Activated T-cell treated with anti-CD3 and anti-CD28 coated beads for 4 hours (primary cell): ENCODE data around the gene BCAR1.
"Not testable (repeated sequence)": the region's sequence is repeated elsewhere in the genome, so short reads cannot be mapped to it uniquely, and the experiment has no call there.

ENCODE experiments used
- DNase-seq: peaks from one replicate; pipeline ENCODE4 v3.0.0-alpha.2; 2020

Gene BCAR1

GRCh38 chr16:75254359-75254837 is 3.0 kb upstream of the BCAR1 start:
- no peak for DNase-seq

DNA sequence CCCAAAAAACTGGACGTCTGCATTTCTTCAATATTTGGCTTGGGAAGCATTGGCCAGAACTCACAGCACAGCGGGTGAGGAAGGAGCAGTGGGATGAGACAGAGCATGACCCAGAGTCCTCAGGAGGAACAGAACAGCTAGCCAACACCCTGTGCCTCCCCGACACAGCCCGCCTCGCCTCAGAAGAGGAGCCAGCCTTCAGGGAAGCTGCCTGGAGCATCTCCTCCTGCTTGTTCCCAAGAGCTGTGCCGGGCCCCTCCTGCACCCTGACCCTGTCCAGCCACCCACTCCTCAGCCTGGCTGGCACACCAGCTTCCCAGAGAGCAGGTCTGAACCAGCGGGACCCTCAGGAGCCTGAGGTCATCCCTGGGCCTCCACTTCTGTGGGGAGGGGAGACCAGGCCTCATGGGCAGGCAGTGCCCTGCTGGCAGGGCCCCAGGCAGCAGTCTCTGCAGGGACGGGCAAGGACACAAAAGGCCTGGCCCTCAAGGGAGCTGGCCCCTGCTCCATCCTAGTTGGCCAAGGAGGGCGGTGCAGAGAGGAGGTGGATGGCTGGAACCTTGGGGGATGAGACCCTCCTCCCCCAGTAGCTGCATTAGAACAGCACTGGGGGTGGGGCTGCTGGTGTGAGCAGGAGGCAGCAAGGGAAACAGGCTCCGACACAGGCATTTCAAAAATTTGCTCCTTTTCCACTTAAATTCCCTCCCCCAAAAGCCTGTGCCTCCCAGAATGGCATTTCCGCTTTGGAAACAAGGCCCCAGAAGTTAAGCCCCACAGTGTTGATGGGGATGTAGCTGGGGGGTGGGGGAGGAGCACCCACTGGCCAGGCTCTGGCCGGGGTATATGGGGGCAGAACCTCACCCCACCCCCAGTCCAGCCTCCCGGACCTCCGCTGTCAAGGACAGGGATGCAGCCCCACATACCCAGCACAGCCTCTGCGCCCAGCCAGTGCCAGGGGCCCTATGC is 1.8 kb upstream of the BCAR1 start:
- DNase-seq = no peak

- DNase-seq = no peak
Observed at GRCh38 chr16:75252049-75252864, 833 bp upstream of the BCAR1 start.

- DNase-seq = no peak
Observed at GRCh38 chr16:75250809-75251279, 580 bp downstream of the BCAR1 start.

GRCh38 chr16:75250089-75250808 is 1.2 kb downstream of the BCAR1 start:
- no peak for DNase-seq

DNA sequence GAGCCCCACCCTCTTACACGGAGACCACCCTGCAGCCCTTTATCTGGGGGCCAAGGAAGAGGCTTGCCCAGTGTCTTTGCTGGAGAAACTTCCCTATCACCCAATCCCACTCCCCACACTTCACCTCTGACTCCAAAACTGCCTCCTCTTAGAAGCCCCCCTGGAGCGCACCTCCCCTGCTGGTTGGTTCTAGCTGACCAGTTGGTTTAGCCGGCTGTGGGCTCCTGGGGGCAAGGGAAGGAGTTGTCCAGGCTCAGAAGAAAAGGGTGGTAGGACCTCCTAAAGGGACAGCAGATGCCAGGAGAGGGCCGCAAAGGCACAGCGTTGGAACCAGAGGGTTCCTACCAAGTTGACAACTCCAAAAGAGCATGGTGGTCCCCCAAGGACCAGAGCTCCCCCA is 2.0 kb downstream of the BCAR1 start:
- DNase-seq = no peak

DNA sequence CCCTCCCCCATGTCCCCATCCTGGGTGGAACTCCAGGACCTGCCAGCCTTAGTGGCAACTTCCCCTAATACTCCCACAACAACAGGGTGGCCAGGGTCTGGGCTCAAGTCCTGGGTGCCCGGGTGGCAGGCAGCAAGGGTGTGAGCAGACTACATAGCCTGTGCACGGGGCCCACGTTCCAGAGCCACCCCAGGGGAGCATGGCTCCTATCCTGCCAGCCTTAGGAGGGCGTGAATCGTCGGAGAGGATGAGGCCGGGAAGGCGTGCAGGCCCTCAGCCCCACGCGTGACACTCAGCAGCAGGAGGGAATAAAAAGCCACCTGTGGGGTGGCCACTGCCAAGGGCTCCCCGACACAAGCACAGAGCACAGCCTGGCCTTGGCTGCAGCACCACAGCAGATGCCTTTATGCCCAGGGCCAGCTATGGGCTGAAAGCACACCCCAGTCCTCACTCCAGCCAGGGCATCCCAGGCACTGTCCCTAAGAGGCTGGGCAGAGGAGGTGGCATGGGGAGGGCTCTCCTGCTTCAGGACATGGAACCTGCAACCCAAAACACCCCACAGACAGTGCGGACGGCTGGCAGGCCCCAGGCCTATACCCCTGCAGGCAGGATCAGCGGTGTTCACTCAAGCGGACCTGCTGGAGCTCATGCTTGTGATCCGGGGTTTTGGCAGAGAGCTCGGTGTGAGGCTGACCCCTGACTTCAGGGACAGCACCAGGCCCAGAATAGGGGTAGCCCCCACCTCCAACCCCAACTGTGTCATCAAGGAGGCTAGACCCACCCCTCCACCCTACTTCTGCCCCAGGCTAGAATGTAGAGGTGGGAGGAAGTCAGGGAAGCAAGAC is 2.7 kb downstream of the BCAR1 start:
- DNase-seq = no peak

- no peak for DNase-seq
Observed at GRCh38 chr16:75248142-75248535, 3.3 kb downstream of the BCAR1 start.

DNA sequence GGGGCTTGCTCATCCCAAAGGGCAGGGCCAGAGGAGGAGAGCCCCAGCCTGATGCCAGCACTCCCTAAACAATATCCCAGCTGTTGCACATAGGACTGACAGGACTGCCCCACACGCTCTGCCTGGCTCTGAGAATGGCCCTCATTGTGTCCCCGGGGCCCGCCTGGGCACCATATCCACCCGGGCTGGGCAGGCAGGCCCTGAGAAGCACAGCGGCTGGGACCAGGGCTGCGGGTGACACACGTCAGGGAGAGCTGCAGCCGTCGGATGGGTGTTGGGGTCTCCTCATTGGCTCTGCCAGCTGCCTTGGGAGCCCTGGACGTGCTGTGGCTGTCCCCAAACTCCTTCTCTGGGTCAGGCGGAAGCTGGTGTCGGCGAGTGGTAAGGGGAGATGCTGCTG is 4.2 kb downstream of the BCAR1 start:
- no peak for DNase-seq

GRCh38 chr16:75246504-75247205 is 4.8 kb downstream of the BCAR1 start:
- no peak for DNase-seq

DNA sequence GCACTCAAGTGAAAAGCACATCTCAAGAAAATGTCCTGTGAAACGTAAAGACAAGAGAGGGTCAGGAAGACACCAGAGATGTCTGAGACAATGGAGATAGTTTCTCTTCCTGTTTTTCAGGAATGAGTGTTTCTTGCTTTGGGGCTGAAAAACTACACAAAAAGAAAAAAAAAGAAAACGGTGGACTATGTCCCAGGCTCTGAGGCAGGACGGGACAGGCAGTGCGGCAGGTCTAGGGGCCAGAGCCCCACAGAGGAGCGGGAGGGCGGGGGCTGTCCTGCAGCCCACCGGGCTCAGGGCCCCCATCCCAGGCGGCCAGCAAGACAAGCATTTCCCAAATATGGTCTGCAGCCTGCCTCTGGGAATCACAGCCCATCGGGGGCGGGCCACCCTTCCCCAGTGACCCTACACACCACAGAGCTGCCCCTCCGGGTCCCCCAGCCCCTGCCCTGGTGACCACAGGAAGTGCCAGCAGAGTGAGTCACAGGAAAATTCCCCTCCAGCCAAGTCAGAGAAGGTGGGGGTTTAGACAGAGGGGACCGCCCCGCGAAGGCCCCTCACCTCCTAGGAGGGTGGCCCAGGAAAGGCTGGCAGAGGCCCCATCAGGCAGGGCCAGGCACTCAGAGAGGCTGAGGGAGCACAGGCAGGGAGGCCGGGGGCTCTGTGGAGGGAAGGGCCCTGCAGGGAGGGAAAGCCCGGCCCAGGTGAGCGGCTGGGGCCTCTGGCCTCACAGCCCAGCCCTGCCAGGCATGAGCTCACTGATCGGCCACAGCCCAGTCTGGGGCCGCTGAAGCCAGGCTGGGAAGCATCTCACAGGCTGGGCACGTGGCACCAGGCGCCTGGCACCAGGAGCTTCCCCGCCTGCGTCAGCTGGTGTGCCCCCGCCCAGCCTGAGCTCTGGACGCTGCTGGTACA is 6.3 kb downstream of the BCAR1 start:
- no peak for DNase-seq

GRCh38 chr16:75244225-75244809 is 7.1 kb downstream of the BCAR1 start:
- DNase-seq = no peak

DNA sequence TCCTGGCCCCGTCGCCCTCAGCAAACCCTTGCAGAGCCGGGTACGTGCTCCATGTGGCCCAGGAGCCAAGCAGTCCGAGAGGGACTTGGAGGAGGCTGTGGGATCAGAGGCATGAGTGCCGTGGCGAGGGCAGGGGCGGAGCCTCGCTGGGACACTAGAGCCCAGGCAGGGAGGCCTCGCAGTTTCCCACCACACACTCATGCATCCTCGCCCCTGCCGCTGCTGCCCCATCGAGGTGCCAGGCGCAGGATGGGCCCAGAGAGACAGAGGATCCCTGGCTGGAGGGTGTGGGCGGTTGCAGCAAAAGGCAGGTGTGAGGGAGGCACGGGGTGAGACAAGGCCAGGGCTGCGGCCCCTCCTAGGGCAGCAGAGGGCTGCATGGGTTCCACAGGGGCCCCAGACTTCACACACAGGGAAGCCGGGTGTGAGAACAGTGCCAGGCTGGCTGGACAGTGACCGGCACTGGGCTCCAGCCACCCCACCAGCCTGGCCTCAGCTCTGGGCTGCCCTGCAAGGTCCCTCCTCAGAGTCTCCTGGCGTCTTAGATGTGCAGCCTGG is 7.7 kb downstream of the BCAR1 start:
- no peak for DNase-seq

DNA sequence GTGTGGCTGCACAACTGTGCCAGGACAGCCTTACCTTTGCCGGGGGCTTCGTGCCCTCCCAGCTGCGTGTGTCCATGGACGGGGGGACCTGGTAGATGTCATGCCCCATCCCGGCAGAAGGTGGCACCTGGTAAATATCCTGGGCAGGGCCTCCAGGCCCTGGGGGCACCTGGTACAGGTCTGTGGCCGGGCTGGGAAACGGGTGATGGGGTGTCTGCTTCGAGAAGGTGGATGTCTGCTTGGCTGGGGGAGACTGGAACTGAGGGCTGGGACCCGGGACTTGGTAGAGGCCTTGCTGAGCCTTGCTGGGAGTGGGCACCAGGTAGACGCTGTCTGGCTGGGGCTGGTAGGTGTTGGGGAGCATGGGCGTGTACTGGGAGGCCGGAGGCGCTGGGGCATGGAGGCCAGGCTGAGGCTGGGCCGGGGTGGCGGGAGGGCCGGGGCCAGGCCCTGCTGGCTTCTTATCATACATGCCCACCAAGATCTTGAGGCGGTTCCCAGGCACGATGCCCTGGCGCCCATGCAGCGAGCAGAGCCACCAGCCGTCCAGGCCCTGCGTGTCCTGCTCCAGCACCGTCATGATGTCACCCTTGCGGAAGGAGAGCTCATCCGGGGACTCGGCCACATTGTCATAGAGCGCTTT is 8.9 kb downstream of the BCAR1 start:
- not testable (repeated sequence) for DNase-seq

GRCh38 chr16:75241955-75242354 is 9.5 kb downstream of the BCAR1 start:
- DNase-seq = no peak

- no peak for DNase-seq
Observed at GRCh38 chr16:75241412-75241811, 10.0 kb downstream of the BCAR1 start.

DNA sequence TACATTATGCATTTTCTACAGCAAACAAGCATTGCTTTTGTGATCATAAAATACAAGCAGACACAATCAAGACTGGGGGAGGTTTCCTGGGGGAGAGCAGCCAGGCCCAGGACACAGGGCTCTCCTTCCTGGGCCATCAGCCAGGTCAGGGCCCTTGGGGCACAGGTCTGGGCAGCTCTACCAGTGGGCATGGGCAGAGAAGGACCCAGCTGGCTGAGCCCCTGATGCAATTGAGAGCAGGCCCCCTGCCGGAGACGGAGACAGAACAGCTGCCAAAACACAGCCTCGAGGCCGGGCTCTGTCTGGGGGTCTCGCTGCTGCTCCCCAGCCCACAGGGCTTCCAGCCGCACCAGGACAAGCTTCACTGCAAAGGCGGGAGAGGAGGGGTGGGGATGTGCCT is 10.8 kb downstream of the BCAR1 start:
- not testable (repeated sequence) for DNase-seq

- no peak for DNase-seq
Observed at GRCh38 chr16:75239542-75240122, 11.8 kb downstream of the BCAR1 start.
